ENCODE measurements around the gene CDC37L1. TPM values are rescaled to one million over a fixed set of nuclear protein-coding genes. Genes with fewer than 3 reads are reported as not detected.

Gene CDC37L1
- total and polyA plus RNA-seq, 3 donors from 2014 or later, result 18.2 to 31.2 (median 31.2) TPM

DNA sequence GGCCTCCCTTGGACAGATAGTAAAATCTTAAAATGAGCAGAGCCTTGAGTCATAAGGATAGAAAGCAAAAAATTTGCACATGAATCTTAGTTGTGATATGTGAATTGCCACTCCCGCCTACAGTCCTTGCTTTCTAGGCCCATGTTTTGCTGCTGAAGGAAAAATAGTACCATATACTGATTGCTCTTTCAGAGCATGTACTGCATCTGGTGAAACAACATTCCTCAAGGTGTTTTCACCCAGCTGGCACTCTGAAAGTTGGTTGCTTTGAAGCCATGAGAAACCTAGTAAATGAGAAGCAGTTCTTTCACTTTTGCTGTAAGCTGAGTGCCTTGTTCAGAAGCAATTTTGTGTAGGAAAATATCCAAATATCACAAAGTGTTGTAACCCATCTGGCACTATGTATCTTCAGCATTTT lies 10.3 kb downstream of the CDC37L1 start:
- Histone ChIP-seq H3K4me3 (no peak overlapping the region), H3K27me3 (no peaks in the 10 kb centered on the region), H3K4me1 (peaks cover 16% of the 10 kb centered on the region), H3K36me3 (ENCODE audit: low read depth, missing control alignments) (no peaks in the 10 kb centered on the region), H3K9me3 (no peaks in the 10 kb centered on the region), H3K27ac (no peak overlapping the region)
- intact Hi-C loops (cut with DNase I; ENCODE audit: low total_unique reads), result no loop called here
- DNase-seq, result no peak
- TF ChIP-seq POLR2A (IDR thresholded peaks at IDR 0.05), result no peak
- WGBS, 2 donors, result 86 to 93% methylated on average over 1 of the region's 1 CpG

DNA sequence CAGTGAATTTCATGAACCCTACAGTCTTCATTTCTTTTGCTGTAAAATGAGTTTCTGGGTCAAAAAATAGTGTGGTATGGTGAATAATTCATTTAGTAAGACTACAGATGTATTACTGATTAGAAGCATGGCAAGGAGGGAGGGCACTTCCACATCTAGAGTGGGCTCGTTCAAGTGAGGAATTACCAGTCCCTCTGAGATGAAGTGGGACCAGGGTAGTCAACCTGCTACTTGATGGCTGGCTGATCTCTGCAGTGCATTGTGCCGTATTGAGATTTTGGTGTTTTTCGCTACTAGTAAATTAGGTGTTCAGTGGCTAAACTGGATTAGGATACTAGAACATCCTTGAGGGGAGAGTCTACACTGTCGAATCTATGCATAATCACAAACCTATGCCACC lies 10.8 kb downstream of the CDC37L1 start:
- TF ChIP-seq, protein P1, sequence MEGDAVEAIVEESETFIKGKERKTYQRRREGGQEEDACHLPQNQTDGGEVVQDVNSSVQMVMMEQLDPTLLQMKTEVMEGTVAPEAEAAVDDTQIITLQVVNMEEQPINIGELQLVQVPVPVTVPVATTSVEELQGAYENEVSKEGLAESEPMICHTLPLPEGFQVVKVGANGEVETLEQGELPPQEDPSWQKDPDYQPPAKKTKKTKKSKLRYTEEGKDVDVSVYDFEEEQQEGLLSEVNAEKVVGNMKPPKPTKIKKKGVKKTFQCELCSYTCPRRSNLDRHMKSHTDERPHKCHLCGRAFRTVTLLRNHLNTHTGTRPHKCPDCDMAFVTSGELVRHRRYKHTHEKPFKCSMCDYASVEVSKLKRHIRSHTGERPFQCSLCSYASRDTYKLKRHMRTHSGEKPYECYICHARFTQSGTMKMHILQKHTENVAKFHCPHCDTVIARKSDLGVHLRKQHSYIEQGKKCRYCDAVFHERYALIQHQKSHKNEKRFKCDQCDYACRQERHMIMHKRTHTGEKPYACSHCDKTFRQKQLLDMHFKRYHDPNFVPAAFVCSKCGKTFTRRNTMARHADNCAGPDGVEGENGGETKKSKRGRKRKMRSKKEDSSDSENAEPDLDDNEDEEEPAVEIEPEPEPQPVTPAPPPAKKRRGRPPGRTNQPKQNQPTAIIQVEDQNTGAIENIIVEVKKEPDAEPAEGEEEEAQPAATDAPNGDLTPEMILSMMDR (IDR thresholded peaks at IDR 0.05), result no peak
- no peak for TF ChIP-seq POLR2A (IDR thresholded peaks at IDR 0.05)
- Histone ChIP-seq H3K27ac (no peak overlapping the region), H3K27me3 (no peaks in the 10 kb centered on the region), H3K4me3 (no peak overlapping the region), H3K9me3 (no peaks in the 10 kb centered on the region), H3K4me1 (peaks cover 16% of the 10 kb centered on the region), H3K36me3 (ENCODE audit: low read depth, missing control alignments) (no peaks in the 10 kb centered on the region)
- DNase-seq, result no peak
- intact Hi-C loops (cut with DNase I; ENCODE audit: low total_unique reads), result no loop called here
- 93 to 94% methylated on average over 4 of the region's 4 CpGs for WGBS, 2 donors

DNA sequence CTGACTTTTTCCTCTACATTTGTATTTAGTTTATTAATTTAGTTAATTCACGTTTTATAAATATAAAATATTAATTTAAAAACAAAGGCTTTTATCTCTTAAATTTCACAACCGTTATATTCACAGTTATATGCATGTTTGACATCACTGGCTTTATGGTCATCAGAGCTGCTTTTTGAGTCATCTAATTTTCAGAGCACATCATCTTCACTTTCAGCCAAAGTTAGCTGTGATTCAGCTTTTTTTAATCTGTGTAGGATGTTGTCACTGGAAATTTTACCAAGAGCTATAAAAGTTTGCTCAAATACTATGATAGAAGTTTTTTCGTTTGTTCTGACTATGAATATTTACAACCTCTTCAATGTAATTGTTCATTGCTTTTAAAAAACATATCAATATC lies 12.4 kb downstream of the CDC37L1 start:
- WGBS, 2 donors, result 80 to 90% methylated on average over 3 of the region's 3 CpGs
- H3K4me1 ChIP-seq, result peaks cover 8% of the 10 kb centered on the region
- H3K9me3 ChIP-seq, result no peaks in the 10 kb centered on the region
- no peaks in the 10 kb centered on the region for H3K27me3 ChIP-seq
- no peak for TF ChIP-seq POLR2A (IDR thresholded peaks at IDR 0.05)
- TF ChIP-seq, protein P1 (IDR thresholded peaks at IDR 0.05), result no peak
- no peak overlapping the region for H3K4me3 ChIP-seq
- no peaks in the 10 kb centered on the region for H3K36me3 ChIP-seq (ENCODE audit: low read depth, missing control alignments)
- intact Hi-C loops (cut with DNase I; ENCODE audit: low total_unique reads), result no loop called here
- DNase-seq, result no peak
- no peak overlapping the region for H3K27ac ChIP-seq

DNA sequence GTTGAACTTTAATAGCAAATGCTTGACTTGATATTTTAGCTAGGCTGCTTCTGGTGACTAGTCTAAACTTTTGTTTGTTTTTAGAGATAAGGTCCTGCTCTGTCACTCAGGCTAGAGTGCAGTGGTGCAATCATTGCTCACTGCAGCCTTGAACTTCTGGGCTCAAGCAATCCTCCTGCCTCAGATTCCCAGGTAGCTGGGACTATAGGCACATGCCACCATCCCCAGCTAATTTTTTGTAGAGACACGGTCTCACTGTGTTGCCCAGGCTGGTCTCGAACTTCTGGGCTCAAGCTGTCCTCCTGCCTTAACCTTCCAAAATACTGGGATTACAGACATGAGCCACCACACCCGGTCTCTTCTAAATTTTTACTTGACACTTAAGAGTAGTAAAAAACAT lies 20.7 kb downstream of the CDC37L1 start:
- no peaks in the 10 kb centered on the region for H3K36me3 ChIP-seq (ENCODE audit: low read depth, missing control alignments)
- WGBS, 2 donors, result 95 to 97% methylated on average over 3 of the region's 3 CpGs
- H3K4me1 ChIP-seq, result no peaks in the 10 kb centered on the region
- no peaks in the 10 kb centered on the region for H3K27me3 ChIP-seq
- H3K4me3 ChIP-seq, result no peak overlapping the region
- H3K9me3 ChIP-seq, result no peaks in the 10 kb centered on the region
- no peak overlapping the region for H3K27ac ChIP-seq
- TF ChIP-seq, protein P1 (IDR thresholded peaks at IDR 0.05), result no peak
- no peak for TF ChIP-seq POLR2A (IDR thresholded peaks at IDR 0.05)
- no peak for DNase-seq
- intact Hi-C loops (cut with DNase I; ENCODE audit: low total_unique reads), result no loop called here

DNA sequence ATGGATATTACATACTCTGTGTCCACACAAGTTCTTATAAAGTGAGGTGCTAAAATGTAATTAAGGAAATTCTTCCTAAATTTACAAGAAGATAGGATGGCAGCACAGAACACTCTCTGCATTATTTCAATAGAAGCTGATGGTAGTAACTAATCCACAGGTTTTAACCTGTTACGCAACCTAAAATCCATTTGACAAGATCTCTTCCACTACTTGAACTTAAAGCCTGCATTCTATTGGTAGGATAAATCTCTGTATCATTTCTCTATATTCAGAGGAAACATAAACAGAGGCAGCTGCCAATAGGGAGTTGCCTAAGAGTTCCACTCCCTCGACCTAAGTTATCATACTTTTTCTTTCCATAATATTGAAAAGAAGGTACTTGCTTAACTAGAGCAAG lies 21.6 kb downstream of the CDC37L1 start:
- no peak overlapping the region for H3K27ac ChIP-seq
- H3K27me3 ChIP-seq, result no peaks in the 10 kb centered on the region
- H3K9me3 ChIP-seq, result no peaks in the 10 kb centered on the region
- no peaks in the 10 kb centered on the region for H3K36me3 ChIP-seq (ENCODE audit: low read depth, missing control alignments)
- H3K4me3 ChIP-seq, result no peak overlapping the region
- intact Hi-C loops (cut with DNase I; ENCODE audit: low total_unique reads), result no loop called here
- H3K4me1 ChIP-seq, result no peaks in the 10 kb centered on the region
- TF ChIP-seq POLR2A (IDR thresholded peaks at IDR 0.05), result no peak
- TF ChIP-seq, protein P1 (IDR thresholded peaks at IDR 0.05), result no peak
- DNase-seq, result no peak
- WGBS, 2 donors, result 71 to 87% methylated on average over 2 of the region's 2 CpGs

Data from testis (tissue), 3 donors.